ENCODE results near the gene CLASP1. TPM values are rescaled to one million over a fixed set of nuclear protein-coding genes. Genes with fewer than 3 reads are reported as not detected.
"Not testable (repeated sequence)": the region's sequence is repeated elsewhere in the genome, so short reads cannot be mapped to it uniquely, and the experiment has no call there.

Gene CLASP1
- total RNA-seq, 1 donor from 2014 or later: 76.0 TPM

DNA sequence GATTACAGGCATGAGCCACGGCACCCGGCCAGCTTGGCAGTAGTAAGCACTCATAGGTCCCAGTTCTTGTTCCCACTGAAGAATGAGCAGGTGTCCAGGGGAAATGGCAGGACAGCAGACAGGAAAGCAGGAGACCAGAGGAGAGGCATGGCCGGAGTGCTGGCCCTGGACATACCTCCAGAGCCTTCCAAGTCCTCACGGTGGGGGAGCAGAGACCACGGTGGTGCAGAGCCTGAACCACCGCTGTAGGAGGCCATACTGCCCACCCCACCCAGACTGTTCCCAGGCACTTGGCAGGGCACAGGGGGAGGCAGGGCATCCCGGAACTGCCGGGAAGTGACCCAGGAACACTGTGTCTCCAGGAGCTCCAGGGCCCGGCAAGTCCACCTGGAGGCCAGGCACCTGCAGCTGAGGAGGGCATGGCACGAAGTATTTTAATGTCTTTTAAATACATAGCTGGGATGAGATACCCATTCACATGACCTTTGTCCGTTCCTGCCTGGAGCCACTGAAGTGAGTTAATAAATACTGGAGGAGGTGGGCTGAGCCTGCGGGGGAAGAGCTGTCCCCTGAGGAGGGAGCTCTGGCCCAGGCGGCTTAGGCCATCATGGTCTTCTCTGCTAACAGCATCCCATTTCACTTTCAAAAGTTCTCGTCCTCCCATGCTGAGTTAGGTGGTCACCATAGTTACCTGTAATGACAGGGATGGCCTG, 314.5 kb downstream of the CLASP1 start:
- intact Hi-C loops (cut with micrococcal nuclease): no loop called here

GRCh38 chr2:121333834-121334558, 315.3 kb downstream of the CLASP1 start:
- intact Hi-C loops (cut with micrococcal nuclease): no loop called here

DNA sequence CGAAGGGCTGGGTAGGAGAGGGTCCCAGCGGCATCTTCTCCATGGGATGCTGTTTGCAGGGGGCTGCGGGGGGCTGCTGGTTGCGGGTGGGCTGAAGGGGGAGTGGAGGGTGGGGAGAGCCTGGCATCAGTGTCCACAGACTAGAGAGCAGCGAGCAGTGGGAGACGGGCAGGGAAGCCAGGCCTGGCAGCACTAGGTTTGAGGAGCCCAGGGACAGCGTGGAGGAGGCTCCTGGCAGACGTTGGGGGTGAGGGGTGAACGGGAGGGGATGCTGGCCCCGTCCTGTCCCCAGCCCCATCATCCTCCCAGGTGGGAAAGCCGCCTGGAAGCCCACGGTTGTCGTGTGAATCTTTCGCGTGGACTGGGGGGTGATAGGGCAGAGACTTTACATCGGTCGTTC, 316.0 kb downstream of the CLASP1 start:
- intact Hi-C loops (cut with micrococcal nuclease): no loop called here

GRCh38 chr2:121331324-121331723, 317.9 kb downstream of the CLASP1 start:
- intact Hi-C loops (cut with micrococcal nuclease): not testable (repeated sequence)

- intact Hi-C loops (cut with micrococcal nuclease): no loop called here
These were observed 318.3 kb downstream of the CLASP1 start for GRCh38 chr2:121330921-121331320.

DNA sequence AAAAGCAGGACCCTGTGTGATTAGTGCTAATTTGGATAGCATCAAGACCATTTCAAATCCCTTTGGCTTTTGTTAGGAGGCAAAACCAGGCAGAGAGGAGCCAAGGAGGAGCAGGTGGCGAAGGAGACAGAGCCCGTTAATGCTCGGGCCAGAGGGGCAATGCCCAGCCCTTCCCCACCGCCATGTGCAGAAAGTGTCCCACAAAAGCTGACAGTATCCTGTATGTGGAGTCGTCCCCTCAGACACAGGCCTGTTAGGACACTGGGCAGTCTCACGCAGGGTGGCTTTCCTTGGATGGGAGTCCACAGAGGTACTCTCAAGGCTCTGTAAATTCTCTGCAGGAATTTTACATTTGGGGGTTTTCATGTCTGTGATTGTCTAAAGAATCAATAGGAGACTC, 319.5 kb downstream of the CLASP1 start:
- intact Hi-C loops (cut with micrococcal nuclease): no loop called here

GRCh38 chr2:121326628-121327027, 322.6 kb downstream of the CLASP1 start:
- intact Hi-C loops (cut with micrococcal nuclease): no loop called here

GRCh38 chr2:121324601-121325000, 324.7 kb downstream of the CLASP1 start:
- intact Hi-C loops (cut with micrococcal nuclease): no loop called here

- intact Hi-C loops (cut with micrococcal nuclease): no loop called here
These were observed 327.8 kb downstream of the CLASP1 start for GRCh38 chr2:121321476-121321875.

DNA sequence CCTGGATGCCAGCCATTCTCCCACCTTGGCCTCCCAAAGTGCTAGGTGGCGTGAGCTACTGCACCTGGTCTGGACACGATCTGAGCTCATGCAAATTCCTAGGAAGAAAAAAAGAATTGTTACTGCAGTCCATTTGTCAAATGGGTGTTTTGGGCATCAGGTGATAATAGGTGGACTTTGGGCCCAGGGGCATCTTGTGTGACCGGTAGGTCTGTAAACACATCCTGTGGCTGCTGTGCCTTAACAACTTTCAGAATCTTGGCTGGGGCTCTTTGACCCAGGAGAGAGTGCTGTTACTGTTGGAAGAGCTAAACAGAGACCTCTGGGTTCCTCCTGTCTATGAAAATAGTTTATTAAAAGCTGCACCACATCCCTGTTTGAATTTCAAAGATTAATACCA, 329.3 kb downstream of the CLASP1 start:
- intact Hi-C loops (cut with micrococcal nuclease): loop anchor here (10.0 kb wide), 1 partner anchor 1425 kb away; no protein-coding TSS in a partner anchor

- intact Hi-C loops (cut with micrococcal nuclease): loop anchor here (10.0 kb wide), 1 partner anchor 1428 kb away; no protein-coding TSS in a partner anchor
These were observed 332.3 kb downstream of the CLASP1 start for GRCh38 chr2:121316986-121317385.

DNA sequence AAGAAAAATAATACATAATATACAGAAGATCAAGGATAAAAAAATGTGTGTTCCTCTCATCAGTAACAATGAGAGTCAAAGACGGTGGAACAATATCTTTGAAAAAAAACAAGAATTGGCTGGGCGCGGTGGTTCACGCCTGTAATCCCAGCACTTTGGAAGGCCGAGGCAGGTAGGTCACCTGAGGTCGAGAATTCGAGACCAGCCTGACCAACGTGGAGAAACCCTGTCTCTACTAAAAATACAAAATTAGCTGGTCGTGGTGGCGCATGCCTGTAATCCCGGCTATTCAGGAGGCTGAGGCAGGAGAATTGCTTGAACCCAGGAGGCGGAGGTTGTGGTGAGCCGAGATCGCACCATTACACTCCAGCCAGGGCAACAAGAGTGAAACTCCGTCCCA, 335.6 kb downstream of the CLASP1 start:
- intact Hi-C loops (cut with micrococcal nuclease): loop anchor here (10.0 kb wide), 1 partner anchor 1431 kb away; no protein-coding TSS in a partner anchor

DNA sequence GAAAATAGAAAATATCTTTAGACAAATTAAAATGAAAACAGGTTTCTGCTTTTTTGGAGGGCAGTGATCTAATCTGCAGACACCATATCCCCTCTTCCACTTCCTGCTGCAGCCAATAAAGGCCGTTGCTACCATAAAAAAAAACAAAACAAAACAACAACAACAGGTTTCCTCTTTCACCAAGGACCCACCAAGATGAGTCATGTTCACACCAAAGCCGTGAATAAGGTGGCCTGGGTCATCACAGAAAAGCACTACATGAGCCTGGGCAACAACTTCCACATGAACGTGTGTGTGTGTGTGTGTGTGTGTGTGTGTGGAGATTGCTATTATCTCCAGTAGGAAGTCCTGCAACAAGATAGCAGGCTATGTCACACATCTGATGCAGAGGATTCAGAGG, 339.5 kb downstream of the CLASP1 start:
- intact Hi-C loops (cut with micrococcal nuclease): loop anchor here (10.0 kb wide), 1 partner anchor 1435 kb away; no protein-coding TSS in a partner anchor

DNA sequence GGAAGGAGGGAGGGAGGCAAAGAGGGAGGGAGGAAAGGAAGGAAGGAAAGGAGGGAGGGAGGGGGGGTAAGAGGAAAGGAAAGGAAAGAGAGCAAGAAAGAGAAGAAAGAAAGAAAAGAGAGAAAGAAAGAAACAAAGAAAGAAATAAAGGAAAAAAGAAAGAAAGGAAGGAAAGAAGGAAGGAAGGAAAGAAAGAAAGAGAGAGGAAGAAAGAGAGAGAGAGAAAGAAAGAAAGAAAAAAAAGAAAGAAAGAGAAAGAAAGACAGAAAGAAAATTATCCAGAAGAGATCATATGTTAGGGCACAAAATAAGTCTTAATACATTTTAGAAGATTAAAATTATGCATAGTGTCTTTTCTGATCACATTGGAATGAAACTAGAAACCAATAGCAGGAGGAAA, 339.9 kb downstream of the CLASP1 start:
- intact Hi-C loops (cut with micrococcal nuclease): no loop called here

DNA sequence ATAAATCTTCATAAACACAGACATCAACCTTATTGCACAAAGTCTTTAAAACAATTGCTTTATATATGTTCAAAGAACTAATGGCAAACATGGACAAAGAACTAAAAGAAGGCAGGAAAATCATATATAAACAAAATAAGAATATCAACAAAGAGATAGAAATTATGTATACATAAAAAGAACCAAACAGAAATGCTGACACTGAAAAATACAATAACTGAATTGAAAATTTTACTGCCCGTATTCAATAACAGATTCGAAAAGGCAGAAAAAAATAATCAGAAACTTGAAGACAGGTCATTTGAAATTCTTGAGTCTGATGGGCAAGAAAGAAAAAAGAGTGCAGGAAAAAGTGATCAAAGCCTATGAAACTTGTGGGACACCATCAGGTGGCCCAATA, 342.2 kb downstream of the CLASP1 start:
- intact Hi-C loops (cut with micrococcal nuclease): no loop called here

GRCh38 chr2:121304941-121305340, 344.3 kb downstream of the CLASP1 start:
- intact Hi-C loops (cut with micrococcal nuclease): no loop called here

- intact Hi-C loops (cut with micrococcal nuclease): no loop called here
These were observed 345.6 kb downstream of the CLASP1 start for GRCh38 chr2:121303531-121304263.

- intact Hi-C loops (cut with micrococcal nuclease): not testable (repeated sequence)
These were observed 348.1 kb downstream of the CLASP1 start for GRCh38 chr2:121301190-121301589.

GRCh38 chr2:121298476-121298875, 350.8 kb downstream of the CLASP1 start:
- intact Hi-C loops (cut with micrococcal nuclease): no loop called here

DNA sequence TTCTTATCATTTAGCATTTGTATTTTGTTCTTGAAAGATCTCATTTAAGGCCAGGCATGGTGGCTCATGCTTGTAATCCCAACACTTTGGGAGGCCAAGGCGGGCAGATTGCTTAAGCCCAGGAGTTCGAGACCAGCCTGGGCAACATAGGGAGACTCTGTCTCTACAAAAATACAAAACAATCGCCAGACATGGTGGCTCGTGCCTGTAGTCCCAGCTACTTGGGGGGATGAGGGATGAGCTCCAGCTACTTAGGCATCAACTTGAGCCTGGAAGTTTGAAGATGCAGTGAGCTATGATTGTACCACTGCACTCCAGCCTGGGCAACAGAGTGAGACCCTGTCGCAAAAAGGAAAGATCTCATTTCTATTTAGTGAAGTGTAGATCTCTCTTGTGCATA, 351.4 kb downstream of the CLASP1 start:
- intact Hi-C loops (cut with micrococcal nuclease): not testable (repeated sequence)

DNA sequence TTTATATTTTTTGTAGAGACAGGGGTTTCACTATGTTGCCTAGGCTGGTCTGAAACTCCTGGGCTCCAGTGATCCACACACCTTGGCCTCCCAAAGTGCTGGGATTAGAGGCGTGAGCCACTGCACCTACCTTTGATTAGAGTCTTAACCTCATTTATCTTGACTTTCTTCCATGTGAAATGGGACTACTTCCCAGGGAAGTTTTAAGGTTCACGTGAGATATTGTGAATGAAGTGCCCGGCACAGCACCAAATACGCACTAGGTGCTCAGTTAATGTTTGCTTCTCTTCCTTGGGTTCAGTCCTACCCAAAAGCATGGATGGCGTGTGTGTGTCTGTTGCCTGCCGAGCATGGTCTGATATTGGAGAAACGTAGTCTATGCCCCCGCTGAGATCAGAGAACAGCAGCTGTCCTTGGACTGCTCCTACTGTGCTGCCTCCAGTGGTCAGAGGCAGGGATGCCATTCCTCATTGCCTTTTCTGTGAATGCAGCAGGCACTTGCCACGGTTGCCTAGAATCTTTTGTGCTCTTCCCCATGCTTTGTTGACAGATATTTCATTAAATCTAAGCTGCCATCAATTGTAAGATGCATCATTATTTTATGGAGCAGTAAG, 351.9 kb downstream of the CLASP1 start:
- intact Hi-C loops (cut with micrococcal nuclease): no loop called here

All from T-helper 1 cell treated with Interleukin-12 subunit alpha and Interleukin-12 subunit beta and Interleukin-4 antibody, amounts not matched to agents 30 ng/mL and 1 ng/mL, for 36 hours (primary cell).